NCI-H82 treated with DMSO at 0.1 percent for 48 hours (cell line): ENCODE results near the gene MRPL36.

Source experiments
- DNase-seq: peaks from one replicate; lab custom pipeline; 2025; ENCODE audit not compliant: unreplicated experiment; lab: John Stamatoyannopoulos, UW

Gene MRPL36

DNA sequence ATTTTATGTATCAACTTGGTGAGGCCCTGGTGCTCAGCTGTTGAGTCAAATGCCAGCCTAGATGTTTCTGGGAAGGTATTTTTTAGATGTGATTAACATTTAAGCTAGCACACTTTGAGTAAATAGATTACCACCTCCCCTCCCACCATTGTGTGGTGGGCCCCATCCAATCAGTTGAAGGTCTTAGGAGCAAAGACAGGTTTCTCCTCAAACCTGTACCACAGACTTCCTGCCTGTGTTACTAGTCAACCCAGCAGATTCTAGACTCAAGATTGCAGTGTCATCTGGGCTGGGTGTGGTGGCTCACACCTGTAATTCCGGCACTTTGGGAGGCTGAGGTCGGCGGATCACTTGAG lies 33.8 kb downstream of the MRPL36 start:
- no peak for DNase-seq

GRCh38 chr5:1765141-1765879 lies 34.3 kb downstream of the MRPL36 start:
- DNase-seq, result no peak

- DNase-seq, result no peak
Measured at GRCh38 chr5:1764606-1764960, 35.1 kb downstream of the MRPL36 start.

DNA sequence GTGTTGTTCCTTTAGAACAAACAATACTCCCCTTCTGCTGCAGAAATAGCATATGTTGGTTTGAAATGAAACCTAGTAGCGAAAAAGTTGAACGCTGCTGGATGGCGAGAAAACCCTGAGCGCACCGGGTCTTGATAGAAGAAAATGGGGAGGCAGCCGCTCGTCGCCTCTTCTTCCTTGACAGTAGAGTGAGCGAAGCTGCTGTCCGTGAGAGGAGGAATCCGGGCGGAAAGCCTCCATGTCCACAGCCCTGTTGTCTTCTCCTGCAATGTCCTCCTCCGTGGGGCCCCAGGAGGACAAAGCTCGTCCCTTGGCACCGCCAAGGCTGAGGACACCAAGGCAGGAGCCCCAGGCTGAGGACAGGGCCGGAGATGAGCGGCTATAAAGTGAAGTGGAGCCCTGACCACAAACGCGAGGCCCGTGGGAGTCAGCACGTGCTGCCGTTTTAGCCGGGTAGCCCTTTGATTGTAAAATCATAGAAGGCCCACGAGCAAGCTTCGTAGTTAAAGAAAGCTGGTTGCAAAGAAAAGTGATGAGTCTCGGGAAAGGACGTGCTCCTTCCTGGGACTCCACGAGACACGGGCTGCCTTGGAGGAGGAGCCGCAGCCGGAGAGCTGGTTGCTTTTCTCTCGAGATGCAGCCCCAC lies 35.6 kb downstream of the MRPL36 start:
- no peak for DNase-seq

GRCh38 chr5:1763548-1763911 lies 36.1 kb downstream of the MRPL36 start:
- DNase-seq, result no peak

DNA sequence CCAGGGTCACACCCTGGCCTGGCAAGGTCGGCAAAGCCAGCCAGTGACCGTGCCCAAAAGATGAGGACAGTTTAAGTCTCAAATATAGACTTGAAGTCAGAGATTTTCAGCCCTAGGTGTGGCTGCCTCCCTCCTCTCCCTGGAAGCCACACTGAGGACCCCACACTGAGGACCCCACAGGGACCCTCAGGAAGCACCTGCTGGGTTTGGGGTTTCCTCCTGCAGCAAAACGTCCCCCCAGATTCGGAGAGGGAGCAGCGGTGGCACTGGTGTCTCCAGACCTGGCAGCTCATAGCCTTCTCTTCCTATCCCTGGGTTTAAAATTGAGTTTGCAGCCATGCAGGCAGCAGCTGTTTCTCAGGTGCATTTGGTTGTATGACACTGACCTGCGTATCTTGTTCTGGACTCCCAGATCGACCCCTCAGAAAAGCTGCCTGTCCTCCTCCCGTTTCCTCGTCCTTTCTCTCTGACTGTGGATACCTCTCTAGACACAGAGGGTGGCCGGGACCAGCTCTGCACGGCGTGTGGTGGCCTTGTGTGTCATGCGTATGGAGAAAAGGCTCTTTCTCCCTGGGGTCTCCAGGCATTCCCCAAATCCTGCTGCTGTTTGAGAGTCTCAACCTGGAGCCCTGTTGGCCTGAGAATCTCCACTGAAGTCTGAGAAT lies 36.6 kb downstream of the MRPL36 start:
- no peak for DNase-seq

DNA sequence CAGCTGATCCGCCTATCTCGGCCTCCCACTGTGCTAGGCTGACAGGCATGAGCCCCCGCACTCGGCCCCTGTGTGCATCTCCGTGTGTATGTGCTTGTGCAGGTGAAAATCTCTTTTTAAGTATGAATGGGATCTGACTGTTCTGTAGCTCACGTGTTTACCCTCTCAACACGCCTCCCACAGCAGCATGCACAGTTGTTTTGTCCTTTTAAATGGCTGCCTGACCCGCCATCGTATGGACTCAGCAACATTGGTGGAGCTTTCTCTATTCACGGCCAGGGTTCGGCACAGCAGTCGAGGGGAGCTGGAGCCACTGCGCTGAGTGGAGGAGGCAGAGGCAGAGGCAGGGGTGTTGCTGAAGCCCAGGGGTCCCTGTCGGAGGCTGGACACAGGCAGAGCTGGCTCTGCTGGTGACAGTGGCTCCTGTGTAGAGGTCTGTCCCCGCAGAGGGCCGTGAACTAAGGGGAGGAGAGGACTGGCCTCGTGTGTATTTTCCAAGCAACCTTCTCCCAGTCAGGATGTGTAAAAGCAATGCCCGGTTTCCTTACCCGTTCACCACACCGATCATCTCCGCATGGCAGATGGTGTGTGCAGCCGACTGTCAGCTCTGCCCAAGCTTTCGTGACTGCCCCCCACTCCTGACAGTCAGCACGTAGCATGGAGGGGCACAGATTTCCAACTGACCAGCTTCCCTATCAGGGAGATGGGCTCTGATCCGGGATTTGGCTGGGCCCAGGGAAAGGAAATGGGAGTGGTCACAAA lies 37.3 kb downstream of the MRPL36 start:
- DNase-seq, result no peak

DNA sequence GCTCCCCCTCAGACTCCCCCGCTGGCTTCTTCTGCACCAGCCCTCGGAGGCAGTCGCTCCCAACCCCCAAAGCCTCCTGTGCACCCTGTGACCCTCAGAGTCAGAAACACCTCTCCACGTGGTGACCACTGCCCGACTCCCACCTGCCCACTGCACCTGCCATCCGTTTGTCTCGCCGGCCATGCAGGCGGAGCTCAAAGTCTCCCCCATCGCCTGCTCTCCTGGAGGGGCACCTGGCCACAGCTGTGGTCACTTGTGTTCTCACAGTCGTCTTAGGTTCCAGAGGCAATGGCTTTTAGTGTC lies 38.2 kb downstream of the MRPL36 start:
- no peak for DNase-seq

GRCh38 chr5:1760656-1761452 lies 38.8 kb downstream of the MRPL36 start:
- no peak for DNase-seq

DNA sequence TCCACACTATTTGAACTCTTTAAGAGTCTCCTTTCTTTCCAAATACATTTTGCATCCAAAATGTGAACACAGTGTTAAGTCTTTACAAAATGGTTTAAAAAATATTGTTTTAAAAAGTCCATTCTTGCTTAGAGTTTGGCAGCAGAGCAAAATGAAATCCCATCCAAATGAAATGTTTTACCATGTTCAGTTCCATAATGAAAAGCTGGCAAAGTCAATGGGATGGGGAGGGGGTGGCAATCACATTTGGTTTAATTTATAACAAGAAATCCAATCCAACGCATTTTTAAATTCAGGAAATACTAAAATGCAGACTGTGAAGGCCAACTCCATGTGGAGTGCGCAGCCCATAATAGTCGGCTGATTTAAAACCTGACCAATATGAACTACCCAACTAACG lies 39.4 kb downstream of the MRPL36 start:
- no peak for DNase-seq

GRCh38 chr5:1759378-1759970 lies 40.2 kb downstream of the MRPL36 start:
- no peak for DNase-seq

DNA sequence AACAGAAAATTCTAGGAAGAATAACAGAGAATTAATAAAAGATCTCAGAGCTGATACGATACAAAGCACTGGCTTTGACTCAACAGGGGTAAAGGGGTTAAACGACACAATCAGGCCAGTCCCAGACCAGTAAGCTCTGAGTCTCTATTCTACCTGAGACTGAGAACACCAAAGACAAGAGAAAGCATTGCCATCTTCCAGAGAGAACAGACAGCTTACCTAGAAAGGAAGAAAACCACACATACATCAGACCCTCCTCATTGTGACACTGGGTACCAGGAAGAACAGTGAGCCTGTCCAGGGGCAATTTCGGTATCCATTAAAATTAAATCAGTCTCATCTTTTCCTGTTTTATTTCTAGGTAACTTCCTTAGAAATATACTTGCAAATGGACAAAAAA lies 41.1 kb downstream of the MRPL36 start:
- DNase-seq, result no peak

DNA sequence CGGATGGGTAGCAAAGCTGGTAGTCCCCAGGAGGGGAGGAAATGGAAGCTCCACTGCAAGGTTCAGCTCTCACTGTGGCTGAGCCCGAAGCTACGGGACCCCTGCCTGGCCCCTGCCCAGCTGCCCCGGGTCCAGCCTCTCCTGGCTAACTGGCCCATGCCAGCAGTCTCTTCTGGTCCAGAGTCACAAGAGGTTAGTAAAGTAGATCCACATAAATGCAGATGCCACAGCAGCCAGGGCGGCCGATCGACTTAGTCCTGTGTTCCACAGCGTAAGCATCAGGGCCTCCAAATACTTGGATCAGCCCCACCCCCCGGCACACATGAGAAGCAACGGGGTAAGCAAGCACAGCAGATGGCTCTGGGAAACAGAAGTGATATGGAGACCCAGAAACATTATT lies 42.1 kb downstream of the MRPL36 start:
- DNase-seq, result no peak

- DNase-seq, result no peak
Measured at GRCh38 chr5:1756481-1756880, 43.2 kb downstream of the MRPL36 start.

DNA sequence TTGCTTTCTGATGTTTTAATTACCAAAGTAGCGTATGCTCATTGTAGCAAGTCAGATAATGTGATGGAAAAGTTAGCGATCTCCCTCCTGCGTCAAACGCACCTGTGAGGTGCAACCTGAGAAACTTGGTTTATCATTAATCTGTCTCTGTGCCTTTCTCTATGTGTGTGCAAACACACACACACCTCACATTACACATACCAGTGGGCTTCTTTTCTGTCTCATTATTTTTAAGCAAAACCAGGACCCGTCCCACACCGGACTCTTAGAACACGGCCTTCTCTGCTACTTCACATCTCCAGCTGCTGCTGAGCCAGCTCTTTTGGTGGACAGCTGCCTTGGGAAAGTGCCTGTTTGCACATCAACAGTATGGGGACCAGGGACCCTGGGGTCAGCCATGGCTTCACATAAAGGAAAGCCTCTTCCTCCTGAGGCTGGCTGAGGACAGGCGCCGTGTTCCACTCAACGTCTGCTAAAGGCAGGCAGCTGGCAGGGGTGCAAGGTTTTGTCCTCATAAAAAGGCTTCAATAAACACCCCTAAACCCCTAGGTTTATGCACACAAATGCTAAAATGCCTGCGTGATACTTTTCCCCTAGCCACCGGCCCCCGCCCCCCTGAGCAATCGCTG lies 44.2 kb downstream of the MRPL36 start:
- DNase-seq, result no peak

DNA sequence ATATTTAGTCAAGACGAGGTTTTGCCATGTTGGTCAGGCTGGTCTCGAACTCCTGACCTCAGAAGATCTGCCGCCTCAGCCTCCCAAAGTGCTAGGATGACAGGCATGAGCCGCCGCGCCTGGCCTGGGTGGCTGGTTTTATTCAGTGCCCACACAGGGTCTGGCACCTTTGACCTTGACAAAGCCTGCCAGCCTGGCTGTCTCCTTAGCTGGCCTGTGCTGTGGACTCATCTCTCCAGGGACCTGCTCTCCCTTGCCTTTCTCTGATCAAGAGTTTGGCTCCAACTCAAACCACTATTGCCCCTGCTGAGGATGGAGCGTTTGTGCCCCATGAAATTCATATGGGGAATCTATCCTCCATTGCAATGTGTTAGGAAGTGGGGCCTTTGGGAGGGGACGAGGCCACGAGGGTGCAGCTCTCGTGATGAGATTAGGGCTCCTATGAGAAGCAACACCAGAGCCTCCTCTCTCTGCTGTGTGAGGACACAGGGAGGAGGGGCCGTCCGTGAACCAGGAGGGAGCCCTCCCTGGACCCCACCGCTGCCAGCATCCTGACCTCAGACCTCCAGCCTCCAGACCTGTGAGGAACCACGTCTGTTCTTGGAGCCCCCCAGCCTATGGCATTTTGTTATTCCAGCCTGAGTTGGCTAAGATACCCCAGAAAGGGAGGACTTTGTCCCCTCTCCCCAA lies 45.0 kb downstream of the MRPL36 start:
- no peak for DNase-seq

- DNase-seq, result no peak
Measured at GRCh38 chr5:1753490-1753889, 46.1 kb downstream of the MRPL36 start.

DNA sequence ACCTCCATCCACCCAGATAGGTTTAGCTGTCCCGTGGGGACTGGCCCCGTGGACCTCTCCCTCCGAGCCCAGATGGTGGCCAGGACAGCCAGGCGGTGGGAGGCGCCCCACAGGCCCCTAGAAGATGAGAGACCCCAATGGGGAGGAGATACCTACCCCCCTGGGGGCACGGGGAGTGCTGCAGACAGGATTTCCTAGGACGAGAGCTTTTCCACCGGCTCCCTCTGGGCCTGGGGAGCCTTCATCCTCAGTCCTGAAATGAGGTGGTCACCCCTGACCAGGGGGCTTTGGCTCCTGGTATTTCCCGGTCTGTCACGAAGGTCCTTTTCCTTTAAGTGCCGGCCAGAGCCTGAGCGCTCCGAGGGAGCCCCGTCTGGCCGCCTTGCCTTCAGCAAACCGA lies 46.8 kb downstream of the MRPL36 start:
- no peak for DNase-seq

GRCh38 chr5:1751864-1752822 lies 47.5 kb downstream of the MRPL36 start:
- no peak for DNase-seq
